Esophagus squamous epithelium (tissue), 4 donors: ENCODE results near the gene CLEC4G.

Experiments
- CTCF ChIP-seq, 6 experiments: fragments of 450-650 bp in 4 of 6; fragments of 200-600 bp in 2 of 6; sonication (generic) in 2 of 6; IDR thresholded peaks; one replicate each; pipeline ENCODE4 v1.5.1; 2016 to 2019; ENCODE audit warnings: antibody characterized with exemption in 6 of 6, mild to moderate bottlenecking in 4 of 6, moderate library complexity in 4 of 6
- POLR2A ChIP-seq, 4 donors: fragments of 450-650 bp; IDR thresholded peaks; one replicate each; pipeline ENCODE4 v1.6.1; 2017; ENCODE audit warnings: antibody characterized with exemption in 4 of 4, mild to moderate bottlenecking in 4 of 4, moderate library complexity in 3 of 4

- TF ChIP-seq CTCF (IDR thresholded peaks at IDR 0.05) (no peak), POLR2A (IDR thresholded peaks at IDR 0.05) (no peak)
These were observed 21.9 kb downstream of the CLEC4G start for GRCh38 chr19:7709932-7710460.
